Measurements from ENCODE around the gene RNPS1. TPM values are rescaled to one million over a fixed set of nuclear protein-coding genes. Genes with fewer than 3 reads are reported as not detected.
"Not testable (repeated sequence)": the region's sequence is repeated elsewhere in the genome, so short reads cannot be mapped to it uniquely, and the experiment has no call there.

RNPS1 gene
- total RNA-seq, 5 donors from 2014 or later (not counting 1 experiment from before 2014, with no cell fraction given), result 163 to 203 (median 181) TPM

- peaks cover 4 to 30% of the 10 kb centered on the region in 2 experiments for H3K4me1 ChIP-seq (ENCODE audit: control insufficient read depth in 1 of 2, extremely low read depth in 1 of 2, insufficient read depth in 2 of 2, low read length in 2 of 2)
- CTCF ChIA-PET, result no interaction called here
- no peaks in the 10 kb centered on the region for H3K36me3 Mint-ChIP-seq
- no peak overlapping the region for H3K27ac ChIP-seq (ENCODE audit: low read length)
- no peaks in the 10 kb centered on the region for H3K27me3 Mint-ChIP-seq
- H3K36me3 ChIP-seq (ENCODE audit: control insufficient read depth in 2 of 2, extremely low read depth in 1 of 2, insufficient read depth in 1 of 2, low read length in 1 of 2), result no peaks in the 10 kb centered on the region
- DNase-seq, result no peak
- POLR2A ChIA-PET, result no interaction called here
- no peak for ATAC-seq (replicated peaks in 1 of 4)
- peaks cover 22 to 30% (median 27%) of the 10 kb centered on the region in 3 donors for H3K4me1 Mint-ChIP-seq
- 91% methylated on average over 9 of the region's 15 CpGs for WGBS (ENCODE audit: insufficient coverage)
- H3K9me3 Mint-ChIP-seq, result no peaks in the 10 kb centered on the region
- no peak overlapping the region for H3K27ac Mint-ChIP-seq
- H3K4me3 ChIP-seq (ENCODE audit: control insufficient read depth in 1 of 2, extremely low read depth in 1 of 2, low read length in 1 of 2), result no peak overlapping the region
- H3K9me3 ChIP-seq, result no peaks in the 10 kb centered on the region
- H3K27me3 ChIP-seq (replicated peaks in 1 of 2; ENCODE audit: control insufficient read depth in 2 of 2, extremely low read depth in 1 of 2, insufficient read depth in 2 of 2, low read length in 1 of 2), result no peaks in the 10 kb centered on the region
- H3K4me3 Mint-ChIP-seq, result no peak overlapping the region
Measured at GRCh38 chr16:2270588-2271470, 2.9 kb upstream of the RNPS1 start.

- Mint-ChIP-seq H3K27ac (no peak overlapping the region), H3K36me3 (no peaks in the 10 kb centered on the region), H3K27me3 (no peaks in the 10 kb centered on the region), H3K4me3 (peak overlapping the region; percentile 92 to 96 (median 94)), H3K9me3 (no peaks in the 10 kb centered on the region), H3K4me1 (peaks cover 28 to 38% (median 34%) of the 10 kb centered on the region in 3 donors)
- H3K4me3 ChIP-seq (ENCODE audit: control insufficient read depth in 1 of 2, extremely low read depth in 1 of 2, low read length in 1 of 2), result no peak overlapping the region
- H3K27ac ChIP-seq (ENCODE audit: low read length), result no peak overlapping the region
- no peak for DNase-seq
- POLR2A ChIA-PET, result no interaction called here
- no peaks in the 10 kb centered on the region for H3K36me3 ChIP-seq (ENCODE audit: control insufficient read depth in 2 of 2, extremely low read depth in 1 of 2, insufficient read depth in 1 of 2, low read length in 1 of 2)
- ATAC-seq (replicated peaks in 1 of 4), result no peak
- peaks cover 4 to 35% of the 10 kb centered on the region in 2 experiments for H3K4me1 ChIP-seq (ENCODE audit: control insufficient read depth in 1 of 2, extremely low read depth in 1 of 2, insufficient read depth in 2 of 2, low read length in 2 of 2)
- no peaks in the 10 kb centered on the region for H3K9me3 ChIP-seq
- 100% methylated on average over 4 of the region's 9 CpGs for WGBS (ENCODE audit: insufficient coverage)
- CTCF ChIA-PET, result no interaction called here
- no peaks in the 10 kb centered on the region for H3K27me3 ChIP-seq (replicated peaks in 1 of 2; ENCODE audit: control insufficient read depth in 2 of 2, extremely low read depth in 1 of 2, insufficient read depth in 2 of 2, low read length in 1 of 2)
Measured at GRCh38 chr16:2270070-2270462, 2.1 kb upstream of the RNPS1 start.

DNA sequence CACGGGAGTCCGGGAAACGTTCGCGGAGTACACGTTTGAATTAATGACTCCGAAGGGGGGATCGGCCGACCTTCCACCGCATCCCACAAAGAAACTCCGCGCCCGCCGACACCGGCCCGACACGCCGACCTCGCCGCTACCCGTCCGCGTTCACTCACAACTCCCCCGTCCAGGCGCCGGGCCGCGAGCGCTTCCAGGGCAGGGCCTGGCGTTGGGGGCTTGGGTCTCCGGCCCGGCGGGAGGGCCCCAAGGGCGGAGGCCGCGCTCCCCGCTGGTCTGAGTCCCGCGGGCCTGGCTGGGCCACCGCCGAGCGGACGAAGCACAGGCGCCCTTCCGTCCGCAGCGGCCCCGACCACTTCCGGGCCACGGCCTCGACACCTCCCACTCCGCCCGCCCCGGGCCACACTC is 417 bp downstream of the RNPS1 start:
- POLR2A ChIA-PET; CTCF ChIA-PET; H3K27me3 ChIP-seq (replicated peaks in 1 of 2; ENCODE audit: control insufficient read depth in 2 of 2, extremely low read depth in 1 of 2, insufficient read depth in 2 of 2, low read length in 1 of 2); H3K9me3 ChIP-seq; H3K9me3 Mint-ChIP-seq; H3K36me3 Mint-ChIP-seq; H3K27me3 Mint-ChIP-seq: not testable (repeated sequence)
- 0% methylated on average over 34 of the region's 54 CpGs for WGBS (ENCODE audit: insufficient coverage)
- peak; percentile 53 to 57 (median 54) for ATAC-seq (replicated peaks in 1 of 4)
- Histone ChIP-seq H3K27ac (ENCODE audit: low read length) (peak overlapping the region; percentile 93), H3K4me1 (ENCODE audit: control insufficient read depth in 1 of 2, extremely low read depth in 1 of 2, insufficient read depth in 2 of 2, low read length in 2 of 2) (peaks cover 4 to 35% of the 10 kb centered on the region in 2 experiments), H3K4me3 (ENCODE audit: control insufficient read depth in 1 of 2, extremely low read depth in 1 of 2, low read length in 1 of 2) (peak overlapping the region; percentile 94), H3K36me3 (ENCODE audit: control insufficient read depth in 2 of 2, extremely low read depth in 1 of 2, insufficient read depth in 1 of 2, low read length in 1 of 2) (peaks cover 0 to 23% of the 10 kb centered on the region in 2 donors)
- H3K4me3 Mint-ChIP-seq, result peak overlapping the region; percentile 92 to 96 (median 94)
- H3K4me1 Mint-ChIP-seq, result peaks cover 35 to 47% (median 42%) of the 10 kb centered on the region in 3 donors
- peak in 1 of 35 experiments; percentile 11 for DNase-seq
- H3K27ac Mint-ChIP-seq, result peak overlapping the region; percentile 96 to 99

GRCh38 chr16:2266887-2267286 is 1.0 kb downstream of the RNPS1 start:
- peak in 16 of 35 experiments; percentile 9 to 53 (median 28) for DNase-seq
- H3K36me3 ChIP-seq (ENCODE audit: control insufficient read depth in 2 of 2, extremely low read depth in 1 of 2, insufficient read depth in 1 of 2, low read length in 1 of 2), result peaks cover 0 to 29% of the 10 kb centered on the region in 2 donors
- POLR2A ChIA-PET, result interaction anchor here in 1 of 2 donors (0.6 kb wide), 1 partner anchor 302 kb away, joined by 3 read pairs; the partner anchor contains the start of gene RPS2
- Mint-ChIP-seq H3K36me3 (peaks cover 12% of the 10 kb centered on the region), H3K4me3 (peak overlapping the region; percentile 92 to 96 (median 94)), H3K4me1 (peaks cover 35 to 47% (median 42%) of the 10 kb centered on the region in 3 donors), H3K27ac (peak overlapping the region; percentile 82 to 83)
- WGBS (ENCODE audit: insufficient coverage), result no CpG with 5 or more reads among the region's 12 CpGs
- ATAC-seq (replicated peaks in 1 of 4); H3K27me3 ChIP-seq (replicated peaks in 1 of 2; ENCODE audit: control insufficient read depth in 2 of 2, extremely low read depth in 1 of 2, insufficient read depth in 2 of 2, low read length in 1 of 2); H3K9me3 ChIP-seq; CTCF ChIA-PET; H3K9me3 Mint-ChIP-seq; H3K27me3 Mint-ChIP-seq: not testable (repeated sequence)
- peaks cover 4 to 35% of the 10 kb centered on the region in 2 experiments for H3K4me1 ChIP-seq (ENCODE audit: control insufficient read depth in 1 of 2, extremely low read depth in 1 of 2, insufficient read depth in 2 of 2, low read length in 2 of 2)
- H3K27ac ChIP-seq (ENCODE audit: low read length), result peak overlapping the region; percentile 68
- peak overlapping the region; percentile 94 for H3K4me3 ChIP-seq (ENCODE audit: control insufficient read depth in 1 of 2, extremely low read depth in 1 of 2, low read length in 1 of 2)

- not testable (repeated sequence) for ATAC-seq (replicated peaks in 1 of 4); H3K9me3 Mint-ChIP-seq; H3K27ac ChIP-seq (ENCODE audit: low read length); H3K27me3 Mint-ChIP-seq; H3K27me3 ChIP-seq (replicated peaks in 1 of 2; ENCODE audit: control insufficient read depth in 2 of 2, extremely low read depth in 1 of 2, insufficient read depth in 2 of 2, low read length in 1 of 2); H3K9me3 ChIP-seq; H3K4me3 ChIP-seq (ENCODE audit: control insufficient read depth in 1 of 2, extremely low read depth in 1 of 2, low read length in 1 of 2); DNase-seq; H3K4me3 Mint-ChIP-seq; H3K27ac Mint-ChIP-seq
- peaks cover 25 to 32% (median 31%) of the 10 kb centered on the region in 3 donors for H3K4me1 Mint-ChIP-seq
- H3K36me3 Mint-ChIP-seq, result peaks cover 23% of the 10 kb centered on the region
- CTCF ChIA-PET, result interaction anchor here in 1 of 2 donors (0.9 kb wide), 1 partner anchor 12 kb away, joined by 6 read pairs; the partner anchor contains the start of gene ECI1
- peaks cover 2 to 55% of the 10 kb centered on the region in 2 donors for H3K36me3 ChIP-seq (ENCODE audit: control insufficient read depth in 2 of 2, extremely low read depth in 1 of 2, insufficient read depth in 1 of 2, low read length in 1 of 2)
- peaks cover 0 to 15% of the 10 kb centered on the region in 2 experiments for H3K4me1 ChIP-seq (ENCODE audit: control insufficient read depth in 1 of 2, extremely low read depth in 1 of 2, insufficient read depth in 2 of 2, low read length in 2 of 2)
- 93% methylated on average over 6 of the region's 14 CpGs for WGBS (ENCODE audit: insufficient coverage)
- POLR2A ChIA-PET, result interaction anchor here in 1 of 2 donors (0.6 kb wide), 1 partner anchor 506 kb away, joined by 3 read pairs; no protein-coding TSS in a partner anchor
Measured at GRCh38 chr16:2263026-2263425, 4.9 kb downstream of the RNPS1 start.

DNA sequence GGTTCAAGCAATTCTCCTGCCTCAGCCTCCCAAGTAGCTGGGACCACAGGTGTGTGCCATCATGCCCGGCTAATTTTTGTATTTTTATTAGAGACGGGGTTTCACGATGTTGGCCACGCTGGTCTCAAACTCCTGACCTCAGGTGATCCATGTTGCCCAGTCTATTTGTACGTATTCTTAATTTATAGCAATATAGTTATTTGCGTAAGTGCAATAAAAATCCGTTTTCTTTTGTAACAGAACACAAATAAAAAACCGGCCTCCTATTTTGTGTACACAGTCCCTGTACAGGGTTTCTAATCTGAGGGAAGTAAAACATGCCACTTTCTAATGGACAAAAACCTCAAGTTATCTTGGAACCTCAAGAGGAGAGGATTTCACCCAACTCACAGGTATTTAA is 7.7 kb downstream of the RNPS1 start:
- H3K27me3 Mint-ChIP-seq, result no peaks in the 10 kb centered on the region
- Histone ChIP-seq H3K27ac (ENCODE audit: low read length) (no peak overlapping the region), H3K4me1 (ENCODE audit: control insufficient read depth in 1 of 2, extremely low read depth in 1 of 2, insufficient read depth in 2 of 2, low read length in 2 of 2) (peaks cover 0 to under 1% of the 10 kb centered on the region in 2 experiments), H3K36me3 (ENCODE audit: control insufficient read depth in 2 of 2, extremely low read depth in 1 of 2, insufficient read depth in 1 of 2, low read length in 1 of 2) (peaks cover 10 to 83% of the 10 kb centered on the region in 2 donors), H3K27me3 (replicated peaks in 1 of 2; ENCODE audit: control insufficient read depth in 2 of 2, extremely low read depth in 1 of 2, insufficient read depth in 2 of 2, low read length in 1 of 2) (no peaks in the 10 kb centered on the region), H3K4me3 (ENCODE audit: control insufficient read depth in 1 of 2, extremely low read depth in 1 of 2, low read length in 1 of 2) (no peak overlapping the region), H3K9me3 (no peaks in the 10 kb centered on the region)
- no peak for DNase-seq
- peaks cover 45% of the 10 kb centered on the region for H3K36me3 Mint-ChIP-seq
- no peak overlapping the region for H3K4me3 Mint-ChIP-seq
- CTCF ChIA-PET, result no interaction called here
- H3K4me1 Mint-ChIP-seq, result peaks cover 9 to 11% (median 9%) of the 10 kb centered on the region in 3 donors
- no peak for ATAC-seq (replicated peaks in 1 of 4)
- 100% methylated on average over 1 of the region's 8 CpGs for WGBS (ENCODE audit: insufficient coverage)
- no peaks in the 10 kb centered on the region for H3K9me3 Mint-ChIP-seq
- no peak overlapping the region for H3K27ac Mint-ChIP-seq
- POLR2A ChIA-PET, result interaction anchor here (0.6 to 0.7 kb wide), 2 partner anchors 9 to 893 kb away, joined by 3 to 18 read pairs; partner anchors contain the start of gene ECI1 (in 1 of the 2)

Measured in T-cell (primary cell).